ENCODE measurements around the gene ZNF837. TPM values are rescaled to one million over a fixed set of nuclear protein-coding genes. Genes with fewer than 3 reads are reported as not detected.

The ZNF837 gene
- total RNA-seq, 1 donor from 2014 or later: 0.54 TPM

DNA sequence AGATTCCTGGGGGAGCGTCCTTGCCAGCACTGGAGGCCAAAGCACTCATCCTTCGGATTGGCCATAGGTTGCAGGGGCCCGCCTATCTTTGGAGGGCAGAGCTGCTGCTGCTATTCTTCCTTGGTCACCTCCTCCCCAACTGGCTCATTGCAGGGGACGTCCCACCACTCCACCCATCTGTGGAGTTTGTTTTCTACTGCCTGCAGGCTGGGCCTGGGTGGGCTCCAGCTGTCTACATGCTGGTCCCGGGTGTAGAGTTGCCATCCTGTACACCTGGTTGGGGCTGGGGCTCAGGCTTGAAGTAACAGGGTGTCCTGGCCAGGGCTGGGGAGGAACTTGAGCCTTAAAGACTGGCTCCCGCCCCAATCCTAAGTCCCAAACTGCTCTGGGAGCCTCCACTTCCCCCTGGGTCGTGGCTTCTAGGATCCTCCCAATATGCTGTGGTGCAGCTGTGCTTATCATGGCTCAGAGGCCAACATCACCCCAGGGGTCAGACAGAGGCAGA is 16.8 kb upstream of the ZNF837 start:
- no peak for DNase-seq (ENCODE audit: low spot score)
- intact Hi-C loops (cut with DNase I): no loop called here

- no peak for DNase-seq (ENCODE audit: low spot score)
- intact Hi-C loops (cut with DNase I): no loop called here
These were observed 16.1 kb upstream of the ZNF837 start for GRCh38 chr19:58396691-58397532.

DNA sequence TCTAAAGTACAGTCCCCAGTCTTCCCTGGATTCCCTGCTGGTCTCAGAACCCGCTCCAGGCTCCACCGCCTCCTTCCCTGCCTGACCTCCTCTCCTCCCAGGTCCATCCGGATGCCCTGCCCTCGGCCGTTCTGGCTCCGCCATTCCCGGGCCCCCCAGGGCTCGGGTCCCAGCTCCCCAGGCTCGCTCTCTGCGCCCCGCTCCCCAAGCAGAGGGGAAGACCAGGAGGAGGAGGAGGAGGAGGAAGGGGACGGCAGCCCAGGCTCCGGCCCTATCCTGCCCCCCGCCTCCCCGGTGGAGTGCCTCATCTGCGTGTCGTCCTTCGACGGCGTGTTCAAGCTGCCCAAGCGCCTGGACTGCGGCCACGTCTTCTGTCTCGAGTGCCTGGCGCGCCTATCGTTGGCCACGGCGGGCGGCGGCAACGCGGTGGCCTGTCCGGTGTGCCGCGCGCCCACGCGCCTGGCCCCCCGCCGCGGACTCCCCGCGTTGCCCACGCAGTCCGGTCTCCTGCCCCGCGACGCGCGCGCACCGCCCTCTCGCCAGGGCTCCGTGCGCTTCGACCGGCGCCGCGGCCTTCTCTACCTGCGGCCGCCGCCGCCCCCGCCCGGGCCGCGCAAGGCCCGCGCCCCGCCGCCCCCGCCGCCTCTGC is 15.3 kb upstream of the ZNF837 start:
- intact Hi-C loops (cut with DNase I): no loop called here
- DNase-seq (ENCODE audit: low spot score): no peak

- intact Hi-C loops (cut with DNase I): no loop called here
- no peak for DNase-seq (ENCODE audit: low spot score)
These were observed 14.6 kb upstream of the ZNF837 start, which contains the start of gene RNF225 for GRCh38 chr19:58395220-58395978. Gene RNF225 (plus strand): TSS chr19:58395656. CDS start chr19:58396090, 434 bp downstream.

DNA sequence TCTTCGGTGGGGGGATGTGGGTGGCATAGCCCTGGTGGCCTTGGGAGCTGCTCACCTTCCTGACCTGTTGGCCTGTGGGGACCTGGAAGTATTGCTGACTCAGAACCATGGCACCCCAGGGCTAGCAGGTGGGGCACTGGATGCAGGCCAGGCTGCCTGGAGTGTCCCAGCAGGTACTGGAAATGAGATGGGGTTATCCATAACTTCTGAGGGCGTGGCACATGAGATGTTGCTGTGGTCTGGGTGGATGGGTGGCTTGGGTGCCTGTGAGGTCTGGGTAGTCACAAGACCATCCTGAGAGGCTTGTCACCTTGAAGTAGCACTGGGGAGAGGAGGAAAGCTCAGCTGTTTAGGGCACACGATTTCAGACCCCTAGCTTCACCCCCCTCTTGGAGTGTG is 14.0 kb upstream of the ZNF837 start:
- intact Hi-C loops (cut with DNase I): no loop called here
- no peak for DNase-seq (ENCODE audit: low spot score)

- DNase-seq (ENCODE audit: low spot score): no peak
- intact Hi-C loops (cut with DNase I): no loop called here
These were observed 12.8 kb upstream of the ZNF837 start for GRCh38 chr19:58393725-58394033.

DNA sequence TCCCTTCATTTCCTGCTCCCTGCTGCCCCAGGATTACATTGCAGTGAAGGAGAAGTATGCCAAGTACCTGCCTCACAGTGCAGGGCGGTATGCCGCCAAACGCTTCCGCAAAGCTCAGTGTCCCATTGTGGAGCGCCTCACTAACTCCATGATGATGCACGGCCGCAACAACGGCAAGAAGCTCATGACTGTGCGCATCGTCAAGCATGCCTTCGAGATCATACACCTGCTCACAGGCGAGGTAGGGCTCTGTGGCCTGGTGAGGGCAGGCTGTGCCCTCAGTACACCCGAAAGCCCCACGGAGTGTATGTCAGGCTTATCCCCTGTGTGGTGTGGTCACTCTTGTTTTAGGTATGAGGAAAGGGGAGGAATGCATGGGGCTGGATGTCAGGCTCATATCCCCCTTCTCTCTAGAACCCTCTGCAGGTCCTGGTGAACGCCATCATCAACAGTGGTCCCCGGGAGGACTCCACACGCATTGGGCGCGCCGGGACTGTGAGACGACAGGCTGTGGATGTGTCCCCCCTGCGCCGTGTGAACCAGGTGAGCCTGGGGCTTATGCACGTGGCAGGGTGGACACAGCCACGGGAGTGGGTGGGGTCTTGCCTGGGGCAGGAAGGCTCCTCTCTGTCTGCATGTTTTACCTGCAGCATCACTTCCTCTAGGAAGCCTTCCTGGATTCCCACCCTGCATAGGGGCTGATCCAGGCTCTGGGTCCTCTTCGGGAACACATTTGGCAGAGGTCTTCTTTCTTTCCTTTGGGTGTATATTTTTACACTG is 12.3 kb upstream of the ZNF837 start:
- intact Hi-C loops (cut with DNase I): no loop called here
- DNase-seq (ENCODE audit: low spot score): no peak

GRCh38 chr19:58388175-58388526 is 7.3 kb upstream of the ZNF837 start:
- intact Hi-C loops (cut with DNase I): no loop called here

DNA sequence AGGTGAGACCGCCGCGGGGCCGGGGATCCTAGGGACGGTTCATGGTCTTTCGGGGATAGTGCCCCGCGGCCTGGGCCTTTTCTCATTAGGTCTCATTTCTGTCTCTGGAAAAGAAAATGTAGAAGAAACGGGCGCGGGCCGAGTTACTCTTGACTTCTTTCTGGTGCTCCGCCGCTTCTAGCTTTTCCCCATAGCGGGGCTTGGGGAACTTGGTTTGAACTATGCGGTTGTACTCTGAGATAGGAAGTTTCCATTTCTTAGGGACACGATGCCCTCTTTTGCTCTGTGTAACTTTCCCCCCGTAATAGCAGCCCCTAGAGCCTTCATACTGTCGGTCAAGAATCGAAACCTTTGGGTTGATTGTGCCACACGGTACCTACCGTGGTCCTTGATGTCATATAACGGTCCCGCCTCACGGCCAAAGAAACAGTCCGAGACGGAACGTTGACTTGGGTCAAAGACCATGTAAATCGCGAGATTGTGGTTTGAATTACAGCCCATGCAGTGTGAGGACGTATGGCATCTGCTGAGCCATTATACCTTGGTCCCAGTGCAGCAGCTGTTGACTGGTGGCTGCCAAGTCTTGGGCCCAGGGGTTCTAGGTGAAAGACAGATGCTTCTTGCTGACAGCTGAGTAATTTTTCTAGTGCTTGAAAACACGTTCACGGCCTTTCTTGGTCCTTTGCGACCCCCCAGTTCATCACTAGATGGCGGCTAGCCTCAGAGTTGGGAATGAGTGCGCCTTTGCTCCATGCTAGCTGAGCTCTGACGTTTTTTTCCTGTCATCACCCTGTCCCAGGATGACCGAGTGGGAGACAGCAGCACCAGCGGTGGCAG is 6.7 kb upstream of the ZNF837 start:
- intact Hi-C loops (cut with DNase I): no loop called here

More at GRCh38 chr19:58388175-58388526, 7.3 kb upstream of the ZNF837 start:
- no peak for DNase-seq (ENCODE audit: low spot score)

DNA sequence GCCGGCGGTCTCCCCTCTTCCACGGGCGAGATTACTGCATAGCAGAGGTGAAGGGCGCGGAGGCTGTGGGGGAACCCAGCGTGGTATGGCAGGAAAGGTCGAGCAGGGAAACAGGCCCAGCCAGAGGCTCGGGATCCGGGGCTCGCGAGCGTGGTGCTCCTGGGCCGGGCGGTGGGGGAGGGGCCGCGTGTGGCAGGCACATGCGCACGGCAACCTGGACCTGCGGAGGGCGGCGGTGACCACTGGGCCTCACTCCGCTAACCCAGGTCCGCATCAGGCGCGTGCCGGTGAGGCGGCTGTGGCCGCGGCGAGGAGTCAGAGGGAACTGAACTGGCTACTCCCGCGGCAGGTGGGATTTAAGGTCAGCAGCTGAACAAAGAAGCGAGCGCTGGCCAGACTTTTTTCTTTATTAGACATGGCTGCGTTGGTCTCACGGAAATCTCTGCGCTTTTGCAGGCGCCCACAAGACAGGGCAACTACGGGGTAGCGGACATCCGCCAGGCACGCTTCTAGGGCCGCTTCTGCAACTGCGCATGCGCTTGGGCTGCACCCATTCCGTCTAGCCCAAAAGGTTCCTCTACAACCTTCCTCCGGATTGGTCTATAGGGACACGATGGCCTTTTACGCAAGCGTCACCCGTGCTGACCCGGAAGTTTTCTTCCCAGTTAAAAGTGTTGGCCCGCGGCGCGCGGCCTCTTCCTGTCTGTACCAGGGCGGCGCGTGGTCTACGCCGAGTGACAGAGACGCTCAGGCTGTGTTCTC is 5.9 kb upstream of the ZNF837 start, which contains the start of gene RPS5:
RPS5 (plus strand) TSS at position 694 of the 762 bp plus-strand sequence. CDS start 869 bp downstream, outside the sequence.
- intact Hi-C loops (cut with DNase I): no loop called here
- DNase-seq (ENCODE audit: low spot score): peak; percentile 97

More for the DNA sequence above, 6.7 kb upstream of the ZNF837 start:
- DNase-seq (ENCODE audit: low spot score): no peak

DNA sequence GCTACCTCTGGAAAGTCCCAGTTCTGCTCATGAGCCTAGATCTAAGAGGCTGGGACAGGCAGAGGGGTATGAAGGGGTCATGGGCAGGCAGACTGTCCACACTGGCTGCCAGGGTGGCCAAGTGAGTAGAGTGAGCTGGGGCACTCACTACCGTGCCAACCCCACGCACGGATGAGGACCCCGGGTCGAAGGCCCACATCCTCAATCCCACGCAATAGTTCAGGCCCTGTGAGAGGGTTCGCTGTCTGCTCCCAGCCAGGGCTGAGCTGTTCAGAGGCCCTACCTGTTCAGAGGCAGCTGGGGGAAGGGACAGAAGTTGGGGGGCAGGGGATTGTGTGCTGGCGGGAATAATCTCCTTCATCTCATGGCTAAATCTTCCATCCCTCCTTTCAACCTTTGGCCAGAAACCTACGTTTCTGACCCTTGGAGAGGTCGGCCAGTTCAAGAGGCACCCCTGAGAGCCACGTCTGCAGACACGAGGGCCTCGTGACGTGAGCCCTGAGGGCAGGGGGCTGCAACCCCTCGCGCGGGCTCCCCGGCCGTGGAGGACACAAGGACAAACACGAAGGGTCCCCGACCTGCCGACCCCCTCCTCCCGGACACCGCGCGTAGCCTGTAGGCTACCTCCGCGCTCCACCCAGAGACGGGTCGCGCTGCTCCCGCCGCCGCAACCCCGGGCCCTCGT is 5.2 kb upstream of the ZNF837 start:
- DNase-seq (ENCODE audit: low spot score): no peak
- intact Hi-C loops (cut with DNase I): no loop called here

- DNase-seq (ENCODE audit: low spot score): no peak
- intact Hi-C loops (cut with DNase I): no loop called here
These were observed 4.6 kb upstream of the ZNF837 start for GRCh38 chr19:58385313-58385890.

GRCh38 chr19:58382997-58383603 is 2.3 kb upstream of the ZNF837 start:
- DNase-seq (ENCODE audit: low spot score): no peak
- intact Hi-C loops (cut with DNase I): no loop called here

GRCh38 chr19:58381460-58382212 is 806 bp upstream of the ZNF837 start:
- intact Hi-C loops (cut with DNase I): loop anchor here (2.0 kb wide), 1 partner anchor 77 kb away; the partner anchor contains the start of gene ERVK3-1
- no peak for DNase-seq (ENCODE audit: low spot score)

DNA sequence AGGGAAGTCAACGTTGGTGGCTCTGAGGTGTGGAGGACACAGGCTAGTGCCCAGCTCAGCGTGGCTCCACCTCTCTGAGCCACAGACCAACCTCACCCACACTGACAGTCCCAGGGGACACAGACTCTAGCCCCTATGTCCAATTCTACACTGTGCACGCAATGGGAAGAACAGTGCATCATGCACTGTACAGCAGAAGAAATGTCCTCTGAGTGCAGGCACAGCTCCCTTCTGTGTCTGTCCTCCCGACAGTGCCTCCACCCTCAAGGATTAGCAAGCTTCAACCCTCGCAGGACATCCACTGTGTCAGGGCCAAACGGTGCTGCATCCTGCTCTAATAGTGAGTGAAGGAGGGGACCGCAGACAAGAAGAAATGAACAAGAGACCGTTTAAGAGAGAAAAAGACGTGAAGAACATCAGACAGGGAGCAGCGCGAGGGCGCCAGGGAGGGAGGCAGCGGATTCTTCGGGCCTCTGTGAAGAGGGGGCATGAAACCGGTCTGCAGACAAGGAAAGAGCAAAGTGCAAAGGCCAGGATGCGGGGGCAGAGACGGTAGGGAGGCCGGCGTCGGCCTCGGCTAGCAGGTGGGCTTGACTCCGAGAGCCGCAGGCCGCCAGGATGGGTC is 681 bp downstream of the ZNF837 start:
- no peak for DNase-seq (ENCODE audit: low spot score)
- intact Hi-C loops (cut with DNase I): loop anchor here (2.0 kb wide), 1 partner anchor 75 kb away; the partner anchor contains the start of gene ERVK3-1

Measured in cardiac septum (tissue), 1 donor.